Esophagus squamous epithelium (tissue), 4 donors: ENCODE measurements around the gene FNBP1.

Source experiments
- POLR2A ChIP-seq, 4 donors: fragments of 450-650 bp; IDR thresholded peaks; one replicate each; pipeline ENCODE4 v1.6.1; 2017; ENCODE audit warnings: antibody characterized with exemption in 4 of 4, mild to moderate bottlenecking in 4 of 4, moderate library complexity in 3 of 4
- TF ChIP-seq, protein P1 (sequence below), 6 experiments: fragments of 450-650 bp in 4 of 6; fragments of 200-600 bp in 2 of 6; sonication (generic) in 2 of 6; IDR thresholded peaks; one replicate each; pipeline ENCODE4 v1.5.1; 2016 to 2019; ENCODE audit warnings: antibody characterized with exemption in 6 of 6, mild to moderate bottlenecking in 4 of 6, moderate library complexity in 4 of 6

- TF ChIP-seq, protein P1, sequence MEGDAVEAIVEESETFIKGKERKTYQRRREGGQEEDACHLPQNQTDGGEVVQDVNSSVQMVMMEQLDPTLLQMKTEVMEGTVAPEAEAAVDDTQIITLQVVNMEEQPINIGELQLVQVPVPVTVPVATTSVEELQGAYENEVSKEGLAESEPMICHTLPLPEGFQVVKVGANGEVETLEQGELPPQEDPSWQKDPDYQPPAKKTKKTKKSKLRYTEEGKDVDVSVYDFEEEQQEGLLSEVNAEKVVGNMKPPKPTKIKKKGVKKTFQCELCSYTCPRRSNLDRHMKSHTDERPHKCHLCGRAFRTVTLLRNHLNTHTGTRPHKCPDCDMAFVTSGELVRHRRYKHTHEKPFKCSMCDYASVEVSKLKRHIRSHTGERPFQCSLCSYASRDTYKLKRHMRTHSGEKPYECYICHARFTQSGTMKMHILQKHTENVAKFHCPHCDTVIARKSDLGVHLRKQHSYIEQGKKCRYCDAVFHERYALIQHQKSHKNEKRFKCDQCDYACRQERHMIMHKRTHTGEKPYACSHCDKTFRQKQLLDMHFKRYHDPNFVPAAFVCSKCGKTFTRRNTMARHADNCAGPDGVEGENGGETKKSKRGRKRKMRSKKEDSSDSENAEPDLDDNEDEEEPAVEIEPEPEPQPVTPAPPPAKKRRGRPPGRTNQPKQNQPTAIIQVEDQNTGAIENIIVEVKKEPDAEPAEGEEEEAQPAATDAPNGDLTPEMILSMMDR (IDR thresholded peaks at IDR 0.05) = no peak
- TF ChIP-seq POLR2A (IDR thresholded peaks at IDR 0.05) = no peak
These were observed 63.8 kb downstream of the FNBP1 start for GRCh38 chr9:129979071-129979745.
